GM23338 (cell line): Measurements from ENCODE around the gene HBZ. TPM values are rescaled to one million over a fixed set of nuclear protein-coding genes. Genes with fewer than 3 reads are reported as not detected.

Experiments
- ATAC-seq: fragments of 200-7000 bp; cut with Tn5 transposase; 3 replicates; pipeline ENCODE4 v1.9.1; 2020
- DNase-seq: peaks from one replicate; pipeline ENCODE4 v3.0.0-alpha.2; 2015; ENCODE audit warnings: low spot score
- H2AFZ ChIP-seq: fragments of 200-600 bp; sonication (generic); 2 replicates; pipeline ENCODE4 v1.8.0; 2016; ENCODE audit warnings: antibody characterized with exemption, mild to moderate bottlenecking, moderate library complexity
- H3F3A ChIP-seq: fragments of 200-600 bp; sonication (generic); replicated peaks from 2 replicates; pipeline ENCODE4 v1.8.0; 2017; ENCODE audit warnings: antibody characterized with exemption, mixed run types, low read depth
- H3K27ac ChIP-seq: fragments of 200-600 bp; sonication (generic); 2 replicates; pipeline ENCODE4 v1.6.1; 2016; ENCODE audit warnings: low read depth
- H3K27me3 ChIP-seq: fragments of 200-600 bp; sonication (generic); 2 replicates; pipeline ENCODE4 v1.8.0; 2016; ENCODE audit warnings: mild to moderate bottlenecking, mixed run types, moderate library complexity; ENCODE audit not compliant: insufficient read depth
- H3K36me3 ChIP-seq: fragments of 200-600 bp; sonication (generic); 2 replicates; pipeline ENCODE4 v1.8.0; 2016; ENCODE audit warnings: mild to moderate bottlenecking; ENCODE audit not compliant: insufficient read depth
- H3K4me1 ChIP-seq: fragments of 200-600 bp; sonication (generic); 2 replicates; pipeline ENCODE4 v1.8.0; 2016; ENCODE audit warnings: mild to moderate bottlenecking, moderate library complexity; ENCODE audit not compliant: insufficient read depth
- H3K4me2 ChIP-seq: fragments of 200-600 bp; sonication (generic); 2 replicates; pipeline ENCODE4 v1.7.1; 2017; ENCODE audit warnings: mixed run types
- H3K4me3 ChIP-seq: fragments of 200-600 bp; sonication (generic); 2 replicates; pipeline ENCODE4 v1.6.1; 2016; ENCODE audit warnings: mixed run types
- H3K79me2 ChIP-seq: fragments of 200-600 bp; sonication (generic); replicated peaks from 2 replicates; pipeline ENCODE4 v1.8.0; 2017; ENCODE audit warnings: mild to moderate bottlenecking; ENCODE audit not compliant: insufficient read depth
- H3K9me2 ChIP-seq: fragments of 200-600 bp; sonication (generic); 2 replicates; pipeline ENCODE4 v1.8.0; 2017; ENCODE audit not compliant: insufficient read depth
- H4K20me1 ChIP-seq: fragments of 200-600 bp; sonication (generic); replicated peaks from 2 replicates; pipeline ENCODE4 v1.8.0; 2017; ENCODE audit warnings: mild to moderate bottlenecking; ENCODE audit not compliant: insufficient read depth
- H3K27ac Mint-ChIP-seq: 2 replicates; pipeline ENCODE4 v1.8.0; 2020; ENCODE audit warnings: inconsistent platforms, mild to moderate bottlenecking, moderate library complexity, mixed read lengths
- H3K27me3 Mint-ChIP-seq: 3 replicates; pipeline ENCODE4 v1.8.0; 2022; ENCODE audit warnings: low read depth, mild to moderate bottlenecking, moderate library complexity, mixed read lengths, inconsistent platforms; ENCODE audit not compliant: insufficient read depth, poor library complexity
- H3K36me3 Mint-ChIP-seq: 3 replicates; pipeline ENCODE4 v1.8.0; 2021; ENCODE audit warnings: low read depth, mild to moderate bottlenecking, inconsistent platforms, moderate library complexity, mixed read lengths
- H3K4me1 Mint-ChIP-seq: 3 replicates; pipeline ENCODE4 v1.8.0; 2020; ENCODE audit warnings: mild to moderate bottlenecking, inconsistent platforms, mixed read lengths
- H3K4me3 Mint-ChIP-seq: 3 replicates; pipeline ENCODE4 v1.8.0; 2021; ENCODE audit warnings: moderate library complexity, mild to moderate bottlenecking, inconsistent platforms, mixed read lengths
- H3K9me3 Mint-ChIP-seq: 3 replicates; pipeline ENCODE4 v1.8.0; 2020; ENCODE audit warnings: moderate library complexity, mild to moderate bottlenecking, inconsistent platforms, mixed read lengths
- CREB1 ChIP-seq: fragments of 250-450 bp; sonication (Bioruptor Pico); IDR thresholded peaks from 2 replicates; pipeline ENCODE4 v1.5.0; 2020; ENCODE audit warnings: low read depth, mild to moderate bottlenecking, moderate library complexity
- JUNB ChIP-seq: IDR thresholded peaks from one replicate; pipeline ENCODE4 v1.6.1; 2016; ENCODE audit warnings: antibody characterized with exemption; ENCODE audit not compliant: unreplicated experiment
- NANOG ChIP-seq: IDR thresholded peaks from 2 replicates; pipeline ENCODE4 v1.6.1; 2016; ENCODE audit warnings: antibody characterized with exemption, borderline replicate concordance
- ZNF331 ChIP-seq: fragments of 250-450 bp; sonication (Bioruptor Pico); IDR thresholded peaks from 2 replicates; pipeline ENCODE4 v1.5.0; 2020; ENCODE audit warnings: low read depth, mild to moderate bottlenecking, moderate library complexity
- polyA plus RNA-seq: library from polyadenylated mRNA; unstranded; fragments of >200 nt; fragmentation: Nextera tagmentation; extraction: Ambion mirVana; gene quantifications from 2 replicates; pipeline ENCODE4 v1.2.1, GENCODE V29; 2016
- total RNA-seq: library from RNA; depleted of rRNA; stranded (reverse); fragments of >200 nt; shearing (Covaris generic); gene quantifications from 2 replicates; pipeline ENCODE4 v1.2.3, GENCODE V29; 2014
- TF ChIP-seq, protein P1 (sequence below): IDR thresholded peaks from one replicate; pipeline ENCODE4 v1.6.1; 2018; ENCODE audit warnings: antibody characterized with exemption; ENCODE audit not compliant: unreplicated experiment
- TF ChIP-seq, protein P2 (sequence below), 2 experiments: fragments of 200-600 bp in 1 of 2; sonication (generic) in 1 of 2; conservative IDR thresholded peaks; 2 replicates each; pipeline versions ENCODE4 v1.5.1 to v1.6.1; 2016 to 2017; ENCODE audit warnings: antibody characterized with exemption in 2 of 2, low read depth in 2 of 2, mild to moderate bottlenecking in 2 of 2, moderate library complexity in 1 of 2

HBZ gene
- total and polyA plus RNA-seq, 2 experiments from 2014 or later, result 0.39 TPM; not detected in 1

DNA sequence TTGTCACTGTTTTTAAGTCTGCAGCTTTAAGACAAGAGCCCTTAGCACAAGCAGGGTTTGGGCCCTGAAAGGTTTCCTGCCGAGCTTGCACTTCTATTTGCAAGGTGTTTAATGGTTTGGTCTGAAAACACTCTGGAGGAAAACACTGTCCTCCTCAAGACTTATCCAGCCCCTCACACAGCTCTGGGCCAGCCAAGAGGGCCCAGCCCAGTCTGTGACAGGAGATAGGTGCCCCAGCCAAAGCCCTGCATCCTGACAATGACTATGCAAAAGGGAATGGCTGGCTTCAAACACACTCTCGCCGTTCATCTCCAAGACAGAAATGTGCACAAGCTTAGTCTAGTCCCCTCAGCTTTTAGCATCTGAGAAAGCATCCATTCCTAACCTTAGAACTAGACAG lies 47.5 kb upstream of the HBZ start (continued):
- TF ChIP-seq, protein P1, sequence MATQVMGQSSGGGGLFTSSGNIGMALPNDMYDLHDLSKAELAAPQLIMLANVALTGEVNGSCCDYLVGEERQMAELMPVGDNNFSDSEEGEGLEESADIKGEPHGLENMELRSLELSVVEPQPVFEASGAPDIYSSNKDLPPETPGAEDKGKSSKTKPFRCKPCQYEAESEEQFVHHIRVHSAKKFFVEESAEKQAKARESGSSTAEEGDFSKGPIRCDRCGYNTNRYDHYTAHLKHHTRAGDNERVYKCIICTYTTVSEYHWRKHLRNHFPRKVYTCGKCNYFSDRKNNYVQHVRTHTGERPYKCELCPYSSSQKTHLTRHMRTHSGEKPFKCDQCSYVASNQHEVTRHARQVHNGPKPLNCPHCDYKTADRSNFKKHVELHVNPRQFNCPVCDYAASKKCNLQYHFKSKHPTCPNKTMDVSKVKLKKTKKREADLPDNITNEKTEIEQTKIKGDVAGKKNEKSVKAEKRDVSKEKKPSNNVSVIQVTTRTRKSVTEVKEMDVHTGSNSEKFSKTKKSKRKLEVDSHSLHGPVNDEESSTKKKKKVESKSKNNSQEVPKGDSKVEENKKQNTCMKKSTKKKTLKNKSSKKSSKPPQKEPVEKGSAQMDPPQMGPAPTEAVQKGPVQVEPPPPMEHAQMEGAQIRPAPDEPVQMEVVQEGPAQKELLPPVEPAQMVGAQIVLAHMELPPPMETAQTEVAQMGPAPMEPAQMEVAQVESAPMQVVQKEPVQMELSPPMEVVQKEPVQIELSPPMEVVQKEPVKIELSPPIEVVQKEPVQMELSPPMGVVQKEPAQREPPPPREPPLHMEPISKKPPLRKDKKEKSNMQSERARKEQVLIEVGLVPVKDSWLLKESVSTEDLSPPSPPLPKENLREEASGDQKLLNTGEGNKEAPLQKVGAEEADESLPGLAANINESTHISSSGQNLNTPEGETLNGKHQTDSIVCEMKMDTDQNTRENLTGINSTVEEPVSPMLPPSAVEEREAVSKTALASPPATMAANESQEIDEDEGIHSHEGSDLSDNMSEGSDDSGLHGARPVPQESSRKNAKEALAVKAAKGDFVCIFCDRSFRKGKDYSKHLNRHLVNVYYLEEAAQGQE, result no peak
- TF ChIP-seq NANOG, result no peak
- TF ChIP-seq CREB1 (CRISPR knock-in tag), result no peak

DNA sequence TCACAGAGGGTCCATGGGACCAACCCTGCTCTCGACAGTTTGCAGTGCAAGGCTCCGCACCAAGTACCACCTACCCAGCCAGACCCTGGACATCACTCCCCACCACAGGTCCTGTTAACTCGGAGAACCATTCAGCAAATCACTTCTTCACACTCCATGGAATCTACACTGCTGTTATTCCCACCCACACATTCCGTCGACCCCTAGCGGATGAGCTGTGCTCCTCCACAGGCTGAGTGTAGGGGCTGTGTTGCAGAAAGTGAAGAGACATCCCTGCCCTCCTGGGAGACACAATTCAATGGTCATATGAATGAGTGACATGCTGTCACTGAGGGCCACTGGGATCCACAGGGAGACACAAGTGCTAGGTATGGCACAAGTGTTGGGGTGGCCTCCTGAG lies 46.9 kb upstream of the HBZ start:
- Histone ChIP-seq H3K36me3 (peaks cover 4% of the 10 kb centered on the region; the same call in 1 of the 2 replicates), H3K9me2 (no peaks in the 10 kb centered on the region), H3K79me2 (no peaks in the 10 kb centered on the region), H3F3A (0 out of 2 replicates have a peak, but pooled peaks cover 17% of the 10 kb centered on the region), H2AFZ (no peak overlapping the region), H3K27ac (no peak overlapping the region), H3K27me3 (no peaks in the 10 kb centered on the region), H3K4me3 (no peak overlapping the region), H3K4me1 (no peaks in the 10 kb centered on the region), H3K4me2 (no peak overlapping the region), H4K20me1 (peaks cover 7% of the 10 kb centered on the region)
- Mint-ChIP-seq H3K4me1 (no peaks in the 10 kb centered on the region), H3K9me3 (no peaks in the 10 kb centered on the region), H3K27me3 (peaks cover 11% of the 10 kb centered on the region), H3K36me3 (peaks cover 11% of the 10 kb centered on the region; the same call in 2 of the 3 replicates), H3K27ac (no peak overlapping the region; the same call in 1 of the 2 replicates), H3K4me3 (no peak overlapping the region)
- TF ChIP-seq JUNB, result no peak
- TF ChIP-seq, protein P2, sequence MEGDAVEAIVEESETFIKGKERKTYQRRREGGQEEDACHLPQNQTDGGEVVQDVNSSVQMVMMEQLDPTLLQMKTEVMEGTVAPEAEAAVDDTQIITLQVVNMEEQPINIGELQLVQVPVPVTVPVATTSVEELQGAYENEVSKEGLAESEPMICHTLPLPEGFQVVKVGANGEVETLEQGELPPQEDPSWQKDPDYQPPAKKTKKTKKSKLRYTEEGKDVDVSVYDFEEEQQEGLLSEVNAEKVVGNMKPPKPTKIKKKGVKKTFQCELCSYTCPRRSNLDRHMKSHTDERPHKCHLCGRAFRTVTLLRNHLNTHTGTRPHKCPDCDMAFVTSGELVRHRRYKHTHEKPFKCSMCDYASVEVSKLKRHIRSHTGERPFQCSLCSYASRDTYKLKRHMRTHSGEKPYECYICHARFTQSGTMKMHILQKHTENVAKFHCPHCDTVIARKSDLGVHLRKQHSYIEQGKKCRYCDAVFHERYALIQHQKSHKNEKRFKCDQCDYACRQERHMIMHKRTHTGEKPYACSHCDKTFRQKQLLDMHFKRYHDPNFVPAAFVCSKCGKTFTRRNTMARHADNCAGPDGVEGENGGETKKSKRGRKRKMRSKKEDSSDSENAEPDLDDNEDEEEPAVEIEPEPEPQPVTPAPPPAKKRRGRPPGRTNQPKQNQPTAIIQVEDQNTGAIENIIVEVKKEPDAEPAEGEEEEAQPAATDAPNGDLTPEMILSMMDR (conservative IDR thresholded peaks at IDR 0.05; ENCODE audit: low read depth in 2 of 2), result peak; percentile 14 to 58; a peak in 2 of 4 replicates
- ATAC-seq (peak; percentile 16; the same call in 1 of the 3 replicates), DNase-seq (peak; percentile 32)

DNA sequence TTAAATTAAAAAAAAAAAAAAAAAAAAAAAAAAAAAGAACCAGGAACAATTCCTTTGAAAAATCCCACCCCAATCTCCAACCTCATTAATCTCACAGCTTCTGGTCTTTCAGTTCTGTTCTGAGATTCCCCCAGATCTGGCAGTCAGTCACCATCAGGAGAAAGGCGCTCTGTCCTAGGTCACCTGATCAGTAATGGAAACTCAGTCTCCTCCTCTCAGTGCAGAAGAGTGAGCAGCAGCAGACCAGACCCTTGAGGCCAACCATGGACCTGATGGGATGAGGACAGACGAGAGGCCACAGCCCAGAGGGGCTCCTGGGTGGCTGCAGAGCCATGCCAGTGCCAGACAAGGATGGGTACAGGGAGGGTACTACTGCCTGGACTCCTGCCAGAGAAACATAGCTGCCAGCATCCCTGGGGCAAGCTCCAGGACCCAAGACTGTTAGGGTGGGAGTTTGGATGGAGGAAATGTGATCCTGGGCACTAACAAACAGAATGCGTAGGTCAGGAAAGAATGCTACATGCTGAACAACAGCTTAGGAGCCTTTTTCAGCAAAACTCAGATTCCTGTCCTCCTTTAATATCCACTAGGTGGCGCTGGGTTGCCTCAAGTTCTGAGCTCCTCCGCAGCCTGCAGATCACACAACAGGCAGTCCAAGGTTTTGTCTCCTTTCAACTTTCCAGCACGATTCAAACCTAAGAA lies 45.7 kb upstream of the HBZ start:
- Histone ChIP-seq H3K27ac (0 out of 2 replicates have a peak overlapping the region, but pooled peaks have one; percentile 66), H3F3A (0 out of 2 replicates have a peak, but pooled peaks cover 14% of the 10 kb centered on the region), H3K27me3 (no peaks in the 10 kb centered on the region), H3K9me2 (no peaks in the 10 kb centered on the region), H4K20me1 (peaks cover 7% of the 10 kb centered on the region), H3K4me3 (no peak overlapping the region), H3K4me2 (no peak overlapping the region), H2AFZ (no peak overlapping the region), H3K79me2 (no peaks in the 10 kb centered on the region), H3K4me1 (no peaks in the 10 kb centered on the region), H3K36me3 (peaks cover 9% of the 10 kb centered on the region; the same call in 1 of the 2 replicates)
- Mint-ChIP-seq H3K27me3 (peaks cover 10% of the 10 kb centered on the region), H3K27ac (no peak overlapping the region), H3K4me3 (no peak overlapping the region), H3K36me3 (peaks cover 15% of the 10 kb centered on the region; the same call in 2 of the 3 replicates), H3K9me3 (no peaks in the 10 kb centered on the region), H3K4me1 (no peaks in the 10 kb centered on the region)
- TF ChIP-seq, protein P2 (conservative IDR thresholded peaks at IDR 0.05; ENCODE audit: low read depth in 2 of 2), result peak; percentile 83 to 91
- no peak for TF ChIP-seq ZNF331 (CRISPR knock-in tag)
- TF ChIP-seq CREB1 (CRISPR knock-in tag), result no peak
- DNase-seq (peak; percentile 95), ATAC-seq (peak; percentile 92)
